NOMO-1 (cell line): ENCODE measurements around the gene PGAM5.
"Not testable (repeated sequence)": the region's sequence is repeated elsewhere in the genome, so short reads cannot be mapped to it uniquely, and the experiment has no call there.

Source experiments
- DNase-seq, 2 experiments: peaks; one replicate each; lab custom pipeline; 2025; ENCODE audit not compliant: unreplicated experiment in 2 of 2; lab: John Stamatoyannopoulos, UW

The PGAM5 gene

DNA sequence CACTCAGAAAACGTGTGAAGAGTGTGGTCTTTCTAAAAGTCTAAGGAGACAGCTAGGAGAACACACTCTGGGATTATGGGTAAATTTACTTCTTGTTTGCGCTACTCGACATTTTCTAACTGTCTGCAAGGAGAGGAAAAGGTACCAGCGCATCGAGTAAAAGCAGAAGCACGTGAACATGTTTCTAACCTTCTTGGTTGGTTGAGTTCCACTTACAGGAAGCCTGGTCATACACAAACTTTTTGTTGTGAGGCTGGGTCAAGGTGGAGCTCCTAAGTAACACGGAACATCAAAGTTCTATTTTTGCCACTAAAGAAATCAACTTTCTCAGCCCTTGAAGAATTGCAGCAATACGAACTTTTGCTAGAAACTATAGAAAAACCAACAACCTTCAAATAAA lies 31.0 kb downstream of the PGAM5 start:
- no peak for DNase-seq

DNA sequence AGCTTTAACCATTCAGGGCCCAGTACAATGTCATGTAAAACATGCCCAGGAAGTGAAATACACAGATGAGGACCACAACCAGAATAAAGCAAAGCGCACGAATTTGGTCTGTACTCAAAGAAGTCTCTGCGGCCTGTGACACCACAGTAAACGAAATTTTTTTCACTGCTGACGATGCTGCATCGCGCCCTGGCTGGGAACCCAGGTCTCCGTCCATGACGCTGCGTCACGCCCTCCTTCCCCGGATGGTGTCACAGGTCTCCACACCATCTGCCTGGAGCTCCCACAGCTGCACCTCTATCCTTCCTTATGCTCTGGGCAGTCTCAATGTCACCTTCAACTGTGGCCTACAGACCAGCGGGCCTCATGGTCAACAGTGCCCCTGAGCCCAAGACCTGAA lies 33.2 kb downstream of the PGAM5 start:
- DNase-seq: no peak

GRCh38 chr12:132746613-132747012 lies 36.0 kb downstream of the PGAM5 start:
- DNase-seq: no peak

GRCh38 chr12:132747395-132747794 lies 36.8 kb downstream of the PGAM5 start:
- DNase-seq: no peak

DNA sequence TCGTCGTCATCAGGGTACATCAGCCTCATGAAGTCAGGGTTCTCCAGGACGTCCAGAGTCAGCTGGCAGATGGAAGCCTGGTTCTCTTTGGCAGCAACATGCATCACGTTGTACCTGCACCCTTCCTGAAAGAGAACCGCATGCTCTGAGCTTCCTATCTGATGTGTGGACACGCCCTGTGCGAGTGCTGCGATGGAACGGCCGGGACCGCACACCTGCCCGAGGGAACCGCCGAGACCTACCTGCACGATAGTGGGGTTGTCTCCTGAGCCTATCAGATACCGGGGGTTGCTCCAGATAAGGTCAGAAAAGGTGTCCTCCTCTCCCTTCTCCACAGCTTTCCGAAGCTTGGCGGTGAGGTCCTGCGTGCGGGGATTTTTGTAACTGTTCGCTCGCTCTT lies 37.3 kb downstream of the PGAM5 start:
- no peak for DNase-seq

DNA sequence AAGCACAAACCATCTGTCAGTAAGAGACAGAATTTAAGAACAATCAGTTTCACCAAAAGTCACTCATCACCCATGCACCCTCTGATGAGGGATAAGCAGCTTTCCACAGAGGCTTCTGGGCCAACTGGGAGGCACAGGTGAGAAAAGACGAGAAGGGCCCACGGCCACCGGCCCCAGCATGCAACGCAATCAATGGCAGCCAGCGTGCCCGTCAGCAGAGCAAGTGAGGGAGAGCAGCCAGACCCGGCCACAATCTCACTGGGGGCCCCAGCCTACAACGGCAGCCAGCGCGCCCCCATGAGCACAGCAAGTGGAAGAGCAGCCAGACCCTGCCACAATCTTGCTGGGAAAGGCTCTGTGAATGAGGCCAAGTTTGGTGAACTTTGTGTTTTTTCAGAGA lies 37.7 kb downstream of the PGAM5 start:
- no peak for DNase-seq

DNA sequence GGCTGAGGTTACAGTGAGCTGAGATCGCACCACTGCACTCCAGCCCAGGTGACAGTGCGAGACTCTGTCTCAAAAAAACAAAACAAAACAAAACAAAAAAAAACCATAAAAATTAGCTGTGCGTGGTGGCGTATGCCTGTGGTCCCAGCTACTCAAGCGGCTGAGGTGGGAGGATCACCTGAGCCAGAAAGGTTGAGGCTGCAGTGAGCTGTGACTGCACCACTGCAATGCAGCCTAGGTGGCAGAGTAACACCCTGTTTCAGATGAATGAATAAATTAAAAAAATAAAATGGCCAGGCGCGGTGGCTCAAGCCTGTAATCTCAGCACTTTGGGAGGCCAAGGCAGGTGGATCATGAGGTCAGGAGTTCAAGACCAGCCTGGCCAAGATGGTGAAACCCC lies 43.0 kb downstream of the PGAM5 start:
- not testable (repeated sequence) for DNase-seq

DNA sequence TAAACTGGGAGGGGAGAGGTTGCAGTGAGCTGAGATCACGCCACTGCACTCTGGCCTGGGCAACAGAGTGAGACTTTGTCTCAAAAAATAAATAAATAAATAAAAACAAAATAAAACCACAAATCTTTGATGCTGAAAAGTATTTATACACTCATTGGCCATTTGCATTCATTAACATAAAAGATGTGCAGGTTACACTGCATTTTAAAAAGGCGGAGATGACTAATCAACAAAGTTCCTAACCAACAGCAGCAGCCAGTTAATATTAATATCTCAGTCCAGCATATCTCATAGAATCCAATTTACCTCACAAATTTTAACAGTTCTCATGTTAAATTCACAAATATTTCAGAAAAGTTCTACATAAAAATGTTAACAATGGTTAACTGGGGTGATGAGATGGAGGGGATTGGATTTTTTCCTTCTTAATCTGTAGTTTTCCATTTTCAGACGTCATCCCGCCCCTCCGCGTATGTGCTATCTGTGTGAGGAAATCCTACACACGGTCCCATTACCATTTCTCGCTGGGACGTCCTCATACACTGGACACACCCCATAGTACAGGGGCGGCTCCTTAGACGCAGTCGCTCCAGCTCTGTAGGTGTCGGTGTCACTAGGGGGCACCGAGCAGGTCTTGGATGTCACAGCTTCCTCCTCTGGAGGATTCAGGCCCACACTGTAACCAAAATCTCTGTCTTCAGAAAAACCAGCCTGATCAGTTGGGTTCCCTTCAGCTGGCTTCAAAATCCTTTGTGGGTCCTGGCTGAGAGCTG lies 43.7 kb downstream of the PGAM5 start:
- DNase-seq: no peak

GRCh38 chr12:132758825-132759224 lies 48.2 kb downstream of the PGAM5 start:
- DNase-seq: not testable (repeated sequence)

DNA sequence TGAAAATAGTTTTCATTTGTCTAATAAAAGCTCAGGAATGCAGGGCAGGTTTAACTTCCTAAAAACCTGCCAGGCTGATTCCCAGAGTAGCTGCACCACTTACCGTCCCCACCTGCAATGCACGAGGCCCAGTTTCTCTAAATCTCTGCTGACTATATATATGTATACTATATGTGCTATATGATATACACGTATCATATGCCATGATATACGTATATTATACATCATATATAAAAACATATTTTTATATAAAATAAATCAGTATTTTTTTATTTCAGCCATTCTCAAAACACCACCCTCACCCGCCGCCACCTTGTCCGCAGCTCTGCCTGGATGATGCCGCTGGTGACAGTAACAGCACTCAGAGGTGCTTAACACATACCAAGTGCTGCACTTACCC lies 48.7 kb downstream of the PGAM5 start:
- DNase-seq: no peak

DNA sequence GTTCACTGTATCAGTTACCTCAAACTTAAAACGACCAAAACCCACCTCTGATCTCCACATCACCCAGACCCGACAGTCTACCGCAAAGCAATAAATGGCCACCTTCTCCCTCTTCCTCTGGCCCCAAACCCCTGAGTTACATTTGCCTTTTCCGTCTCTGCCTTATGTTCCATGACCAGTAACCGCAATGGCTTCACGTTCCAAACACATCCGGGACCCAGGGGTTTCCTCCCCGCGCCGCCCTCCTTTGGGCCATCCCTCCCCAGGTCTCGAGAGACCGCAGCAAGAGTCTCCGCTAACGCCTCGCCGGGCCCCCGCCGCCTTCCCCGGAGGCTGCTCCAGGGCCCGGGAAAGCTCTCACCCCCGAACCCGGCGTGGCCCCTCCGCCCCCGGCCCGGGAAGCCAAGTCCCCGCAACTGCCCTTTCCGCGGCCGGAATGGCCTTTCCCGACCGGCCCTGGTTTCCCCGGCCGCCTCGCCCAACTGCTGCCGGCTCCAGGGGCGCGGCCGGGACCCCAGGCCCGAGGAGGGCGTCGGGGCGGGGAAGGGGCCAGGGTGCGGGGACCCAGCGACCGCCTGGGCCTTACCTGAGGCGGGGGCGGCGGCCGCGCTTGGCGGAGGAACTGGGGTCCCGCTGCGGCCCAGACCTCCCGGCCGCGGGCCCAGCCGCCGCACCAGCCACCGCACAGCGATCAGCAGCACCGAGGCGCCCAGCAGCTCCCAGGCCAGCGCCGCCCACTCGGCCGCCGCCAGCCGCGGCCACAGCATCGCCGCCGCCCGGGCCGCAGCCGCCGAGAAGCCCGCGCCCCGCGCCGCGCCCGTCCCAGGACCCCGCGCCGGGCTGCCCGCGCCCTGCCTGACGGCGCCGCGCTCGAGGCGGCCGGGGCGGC lies 50.6 kb downstream of the PGAM5 start, which contains the start of gene ANKLE2:
ANKLE2 (minus strand) TSS at position 801 of the 889 bp plus-strand sequence; CDS start at position 767, 34 bp downstream.
- peak; percentile 20 to 47 for DNase-seq

DNA sequence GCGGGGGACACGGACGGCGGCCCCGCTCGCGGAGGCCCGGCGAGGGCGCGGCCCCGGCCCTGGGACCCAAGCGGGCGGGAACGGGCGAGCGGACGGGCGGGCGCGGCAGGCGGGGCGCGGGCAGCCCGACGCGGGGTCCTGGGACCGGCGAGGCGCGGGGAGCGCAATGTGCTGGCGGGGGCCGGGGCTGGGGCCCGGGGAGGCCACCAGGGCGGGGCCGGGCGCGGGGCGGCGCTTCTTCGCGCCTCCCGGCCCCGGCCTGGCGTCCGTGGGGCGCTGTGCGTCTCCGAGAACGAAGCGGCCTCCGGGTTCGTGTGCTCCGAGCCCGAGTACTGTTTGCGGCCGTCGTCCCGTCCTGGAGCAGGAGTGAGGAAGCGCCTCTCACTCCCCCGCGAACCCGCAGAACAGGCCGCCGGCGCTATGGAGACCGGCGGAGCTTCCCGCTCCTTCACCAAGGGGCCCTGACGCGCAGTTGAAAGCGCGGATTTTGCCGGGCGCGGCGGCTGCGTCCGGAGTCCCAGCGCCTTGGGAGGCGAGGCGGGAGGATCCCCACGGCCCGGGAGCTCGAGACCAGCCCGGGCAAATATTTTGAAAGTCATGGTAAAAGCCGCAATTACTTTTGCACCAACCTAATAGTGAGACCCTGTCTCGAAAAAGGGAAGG lies 51.4 kb downstream of the PGAM5 start:
- peak; percentile 78 to 91 for DNase-seq

- no peak for DNase-seq
Measured at GRCh38 chr12:132764231-132764630, 53.6 kb downstream of the PGAM5 start.

DNA sequence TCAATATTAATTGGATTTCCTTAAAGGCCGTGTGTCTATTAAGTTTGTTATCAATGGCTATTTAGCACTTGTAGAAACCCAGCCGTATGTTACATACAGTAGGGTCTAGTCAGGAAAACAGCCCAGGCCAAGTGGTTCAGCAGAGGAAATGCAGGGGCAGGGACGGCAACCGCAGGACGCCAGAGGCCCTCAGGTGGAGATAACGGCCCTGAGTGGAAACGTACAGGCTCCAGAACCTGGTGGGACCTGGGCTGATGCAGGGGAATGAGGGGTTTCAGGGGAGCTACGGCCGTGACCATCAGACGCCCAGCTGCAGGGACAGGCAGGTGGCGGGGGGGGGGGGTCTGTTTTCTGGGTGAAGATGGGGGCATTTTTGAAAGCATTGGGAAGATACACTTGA lies 54.7 kb downstream of the PGAM5 start:
- DNase-seq: no peak

GRCh38 chr12:132766380-132767085 lies 55.9 kb downstream of the PGAM5 start:
- DNase-seq: no peak

GRCh38 chr12:132771126-132771838 lies 60.6 kb downstream of the PGAM5 start:
- no peak for DNase-seq
